ENCODE results near the gene FUNDC1. TPM values are rescaled to one million over a fixed set of nuclear protein-coding genes. Genes with fewer than 3 reads are reported as not detected.

Gene FUNDC1
- total and polyA plus RNA-seq, 10 donors: 9.5 to 16.1 (median 12.6) TPM

DNA sequence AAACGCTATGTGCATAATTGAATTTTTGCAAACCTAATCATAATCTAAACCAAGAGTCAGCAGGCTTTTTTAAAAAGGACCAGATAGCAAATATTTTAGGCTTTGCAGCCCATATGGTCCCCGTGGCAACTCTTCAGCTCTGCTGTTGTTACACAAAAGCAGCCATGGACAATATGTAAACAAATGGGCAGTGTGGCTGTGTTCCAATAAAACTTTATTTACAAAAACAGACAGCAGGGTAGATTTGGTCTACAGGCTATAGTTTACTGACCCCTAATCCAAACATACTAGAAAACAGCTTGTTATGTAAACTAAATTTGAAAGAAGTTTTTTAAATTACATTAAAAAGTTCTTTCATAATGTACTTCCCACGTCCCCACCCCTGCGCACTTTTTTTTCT is 53.1 kb downstream of the FUNDC1 start:
- Histone ChIP-seq H3K27me3 (replicated peaks in 1 of 7) (peaks cover 0 to 5% (median 0%) of the 10 kb centered on the region in 7 donors), H3K4me3 (no peak overlapping the region), H3K4me1 (no peaks in the 10 kb centered on the region), H3K36me3 (no peaks in the 10 kb centered on the region), H3K27ac (no peak overlapping the region), H3K9me3 (no peaks in the 10 kb centered on the region)
- intact Hi-C loops (cut with DNase I; ENCODE audit: low total_unique reads): no loop called here
- no peak for DNase-seq
- 78 to 93% (median 89%) methylated on average over 4 of the region's 4 CpGs for whole genome bisulfite sequencing, 5 donors
- TF ChIP-seq, protein P1, sequence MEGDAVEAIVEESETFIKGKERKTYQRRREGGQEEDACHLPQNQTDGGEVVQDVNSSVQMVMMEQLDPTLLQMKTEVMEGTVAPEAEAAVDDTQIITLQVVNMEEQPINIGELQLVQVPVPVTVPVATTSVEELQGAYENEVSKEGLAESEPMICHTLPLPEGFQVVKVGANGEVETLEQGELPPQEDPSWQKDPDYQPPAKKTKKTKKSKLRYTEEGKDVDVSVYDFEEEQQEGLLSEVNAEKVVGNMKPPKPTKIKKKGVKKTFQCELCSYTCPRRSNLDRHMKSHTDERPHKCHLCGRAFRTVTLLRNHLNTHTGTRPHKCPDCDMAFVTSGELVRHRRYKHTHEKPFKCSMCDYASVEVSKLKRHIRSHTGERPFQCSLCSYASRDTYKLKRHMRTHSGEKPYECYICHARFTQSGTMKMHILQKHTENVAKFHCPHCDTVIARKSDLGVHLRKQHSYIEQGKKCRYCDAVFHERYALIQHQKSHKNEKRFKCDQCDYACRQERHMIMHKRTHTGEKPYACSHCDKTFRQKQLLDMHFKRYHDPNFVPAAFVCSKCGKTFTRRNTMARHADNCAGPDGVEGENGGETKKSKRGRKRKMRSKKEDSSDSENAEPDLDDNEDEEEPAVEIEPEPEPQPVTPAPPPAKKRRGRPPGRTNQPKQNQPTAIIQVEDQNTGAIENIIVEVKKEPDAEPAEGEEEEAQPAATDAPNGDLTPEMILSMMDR (IDR thresholded peaks at IDR 0.05 in 8 of 11, conservative IDR thresholded peaks at IDR 0.05 in 3 of 11): no peak
- TF ChIP-seq POLR2A (IDR thresholded peaks at IDR 0.05): no peak
- TF ChIP-seq POLR2AphosphoS5 (IDR thresholded peaks at IDR 0.05): no peak

- Histone ChIP-seq H3K4me1 (no peaks in the 10 kb centered on the region), H3K27ac (no peak overlapping the region), H3K9me3 (no peaks in the 10 kb centered on the region), H3K36me3 (no peaks in the 10 kb centered on the region), H3K27me3 (replicated peaks in 1 of 7) (peaks cover 0 to 5% (median 0%) of the 10 kb centered on the region in 7 donors), H3K4me3 (no peak overlapping the region)
- intact Hi-C loops (cut with DNase I; ENCODE audit: low total_unique reads): no loop called here
- no peak for DNase-seq
- WGBS, 5 donors: 87 to 97% (median 89%) methylated on average over 3 to 4 of the region's 4 CpGs
- TF ChIP-seq, protein P1 (IDR thresholded peaks at IDR 0.05 in 8 of 11, conservative IDR thresholded peaks at IDR 0.05 in 3 of 11): no peak
- TF ChIP-seq POLR2AphosphoS5 (IDR thresholded peaks at IDR 0.05) (no peak), POLR2A (IDR thresholded peaks at IDR 0.05) (no peak)
These were observed 58.0 kb downstream of the FUNDC1 start for GRCh38 chrX:44484607-44485146.

GRCh38 chrX:44483965-44484606 is 58.6 kb downstream of the FUNDC1 start:
- Histone ChIP-seq H3K36me3 (no peaks in the 10 kb centered on the region), H3K27me3 (replicated peaks in 1 of 7) (peaks cover 0 to 5% (median 0%) of the 10 kb centered on the region in 7 donors), H3K9me3 (no peaks in the 10 kb centered on the region), H3K27ac (no peak overlapping the region), H3K4me1 (no peaks in the 10 kb centered on the region), H3K4me3 (no peak overlapping the region)
- intact Hi-C loops (cut with DNase I; ENCODE audit: low total_unique reads): no loop called here
- TF ChIP-seq, protein P1 (IDR thresholded peaks at IDR 0.05 in 8 of 11, conservative IDR thresholded peaks at IDR 0.05 in 3 of 11): no peak
- TF ChIP-seq POLR2AphosphoS5 (IDR thresholded peaks at IDR 0.05) (no peak), POLR2A (IDR thresholded peaks at IDR 0.05) (no peak)
- WGBS, 5 donors: 74 to 92% (median 87%) methylated on average over 8 of the region's 8 CpGs
- no peak for DNase-seq

DNA sequence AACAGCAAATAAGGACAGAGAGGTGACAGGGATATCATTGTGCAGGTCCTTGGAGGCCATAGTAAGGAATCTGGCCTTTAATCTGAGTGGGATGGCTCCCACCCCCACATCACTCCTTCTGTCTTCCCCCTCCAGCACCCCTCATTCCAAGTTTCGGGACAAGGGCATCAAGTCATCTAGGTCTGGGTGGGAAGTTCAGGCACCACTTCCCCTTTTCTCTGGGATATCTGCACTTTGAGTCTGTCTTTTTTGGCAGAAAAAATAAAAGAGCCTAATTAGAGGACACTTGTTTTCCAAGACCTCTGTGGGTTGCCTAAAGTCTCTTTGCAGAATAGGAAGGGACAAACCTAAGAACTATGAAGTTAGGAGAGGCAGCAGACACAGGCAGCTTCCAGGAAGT is 60.1 kb downstream of the FUNDC1 start:
- intact Hi-C loops (cut with DNase I; ENCODE audit: low total_unique reads): no loop called here
- no peaks in the 10 kb centered on the region for H3K36me3 ChIP-seq
- 82 to 100% (median 88%) methylated on average over 1 of the region's 1 CpG for WGBS, 5 donors
- DNase-seq: no peak
- no peak overlapping the region for H3K27ac ChIP-seq
- H3K27me3 ChIP-seq (replicated peaks in 1 of 7): peaks cover 0 to 5% (median 0%) of the 10 kb centered on the region in 7 donors
- no peak overlapping the region for H3K4me3 ChIP-seq
- TF ChIP-seq POLR2A (IDR thresholded peaks at IDR 0.05) (no peak), POLR2AphosphoS5 (IDR thresholded peaks at IDR 0.05) (no peak)
- TF ChIP-seq, protein P1 (IDR thresholded peaks at IDR 0.05 in 8 of 11, conservative IDR thresholded peaks at IDR 0.05 in 3 of 11): no peak
- H3K4me1 ChIP-seq: no peaks in the 10 kb centered on the region
- H3K9me3 ChIP-seq: no peaks in the 10 kb centered on the region
